ENCODE measurements around the gene NEDD4L. TPM values are rescaled to one million over a fixed set of nuclear protein-coding genes. Genes with fewer than 3 reads are reported as not detected.

Gene NEDD4L
- total RNA-seq, 1 experiment from 2014 or later = 42.9 TPM

DNA sequence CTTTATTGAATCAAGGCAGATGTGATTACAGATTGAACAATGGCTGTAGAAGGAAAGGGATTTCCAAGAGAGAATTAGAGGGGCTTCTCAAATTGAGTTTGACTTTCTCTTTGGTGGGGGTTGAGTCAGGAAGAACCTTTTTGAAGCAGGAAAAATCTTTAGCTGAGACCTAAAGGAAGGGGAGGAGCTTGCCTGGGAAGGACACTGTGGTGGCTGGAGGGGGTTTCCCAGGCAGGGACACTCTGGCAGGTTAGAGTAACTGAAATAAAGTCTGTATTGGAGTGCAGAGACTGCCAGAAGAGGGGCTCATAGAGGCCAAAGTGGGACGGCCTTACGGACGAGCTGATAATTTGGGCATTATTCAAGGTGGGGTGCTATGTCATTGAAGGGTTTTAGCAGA lies 69.3 kb downstream of the NEDD4L start:
- ATAC-seq = no peak
- Histone ChIP-seq H3K9me3 (ENCODE audit: control insufficient read depth, insufficient read depth, low read depth, low read length) (no peaks in the 10 kb centered on the region), H3K36me3 (ENCODE audit: control insufficient read depth, insufficient read depth, low read length) (no peaks in the 10 kb centered on the region), H3K27me3 (ENCODE audit: control insufficient read depth, insufficient read depth, low read length) (no peaks in the 10 kb centered on the region), H3K27ac (ENCODE audit: low read length) (no peak overlapping the region), H3K4me1 (ENCODE audit: control insufficient read depth, insufficient read depth, low read length) (peaks cover 5% of the 10 kb centered on the region; the same call in 1 of the 2 replicates), H3K4me3 (ENCODE audit: low read depth in 2 of 2, low read length in 2 of 2) (no peak overlapping the region)
- no peak for DNase-seq (ENCODE audit: low read depth, low spot score)
- intact Hi-C loops (cut with micrococcal nuclease; ENCODE audit: unreplicated experiment) = no loop called here
- ChIA-PET POLR2A (no interaction called here), CTCF (no interaction called here)
- no TSS peak for BruUV-seq (replicated peaks)
- in situ Hi-C loops (cut with HindIII; ENCODE audit: low pct_unique_long_range_greater_than_20kb, low sequenced_read_pairs) = no loop called here
- TF ChIP-seq TCF7L2 (IDR thresholded peaks at IDR 0.05; ENCODE audit: low read depth, low read length) (no peak), POLR2AphosphoS5 (IDR thresholded peaks at IDR 0.05; ENCODE audit: low read depth, low read length) (no peak), SIN3A (IDR thresholded peaks at IDR 0.05; ENCODE audit: borderline replicate concordance, insufficient read depth, low read depth, low read length) (no peak)
- TF ChIP-seq, protein P1, sequence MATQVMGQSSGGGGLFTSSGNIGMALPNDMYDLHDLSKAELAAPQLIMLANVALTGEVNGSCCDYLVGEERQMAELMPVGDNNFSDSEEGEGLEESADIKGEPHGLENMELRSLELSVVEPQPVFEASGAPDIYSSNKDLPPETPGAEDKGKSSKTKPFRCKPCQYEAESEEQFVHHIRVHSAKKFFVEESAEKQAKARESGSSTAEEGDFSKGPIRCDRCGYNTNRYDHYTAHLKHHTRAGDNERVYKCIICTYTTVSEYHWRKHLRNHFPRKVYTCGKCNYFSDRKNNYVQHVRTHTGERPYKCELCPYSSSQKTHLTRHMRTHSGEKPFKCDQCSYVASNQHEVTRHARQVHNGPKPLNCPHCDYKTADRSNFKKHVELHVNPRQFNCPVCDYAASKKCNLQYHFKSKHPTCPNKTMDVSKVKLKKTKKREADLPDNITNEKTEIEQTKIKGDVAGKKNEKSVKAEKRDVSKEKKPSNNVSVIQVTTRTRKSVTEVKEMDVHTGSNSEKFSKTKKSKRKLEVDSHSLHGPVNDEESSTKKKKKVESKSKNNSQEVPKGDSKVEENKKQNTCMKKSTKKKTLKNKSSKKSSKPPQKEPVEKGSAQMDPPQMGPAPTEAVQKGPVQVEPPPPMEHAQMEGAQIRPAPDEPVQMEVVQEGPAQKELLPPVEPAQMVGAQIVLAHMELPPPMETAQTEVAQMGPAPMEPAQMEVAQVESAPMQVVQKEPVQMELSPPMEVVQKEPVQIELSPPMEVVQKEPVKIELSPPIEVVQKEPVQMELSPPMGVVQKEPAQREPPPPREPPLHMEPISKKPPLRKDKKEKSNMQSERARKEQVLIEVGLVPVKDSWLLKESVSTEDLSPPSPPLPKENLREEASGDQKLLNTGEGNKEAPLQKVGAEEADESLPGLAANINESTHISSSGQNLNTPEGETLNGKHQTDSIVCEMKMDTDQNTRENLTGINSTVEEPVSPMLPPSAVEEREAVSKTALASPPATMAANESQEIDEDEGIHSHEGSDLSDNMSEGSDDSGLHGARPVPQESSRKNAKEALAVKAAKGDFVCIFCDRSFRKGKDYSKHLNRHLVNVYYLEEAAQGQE (IDR thresholded peaks at IDR 0.05; ENCODE audit: insufficient read depth in 1 of 2, low read depth in 2 of 2, low read length in 1 of 2) = no peak
- TF ChIP-seq, protein P2, sequence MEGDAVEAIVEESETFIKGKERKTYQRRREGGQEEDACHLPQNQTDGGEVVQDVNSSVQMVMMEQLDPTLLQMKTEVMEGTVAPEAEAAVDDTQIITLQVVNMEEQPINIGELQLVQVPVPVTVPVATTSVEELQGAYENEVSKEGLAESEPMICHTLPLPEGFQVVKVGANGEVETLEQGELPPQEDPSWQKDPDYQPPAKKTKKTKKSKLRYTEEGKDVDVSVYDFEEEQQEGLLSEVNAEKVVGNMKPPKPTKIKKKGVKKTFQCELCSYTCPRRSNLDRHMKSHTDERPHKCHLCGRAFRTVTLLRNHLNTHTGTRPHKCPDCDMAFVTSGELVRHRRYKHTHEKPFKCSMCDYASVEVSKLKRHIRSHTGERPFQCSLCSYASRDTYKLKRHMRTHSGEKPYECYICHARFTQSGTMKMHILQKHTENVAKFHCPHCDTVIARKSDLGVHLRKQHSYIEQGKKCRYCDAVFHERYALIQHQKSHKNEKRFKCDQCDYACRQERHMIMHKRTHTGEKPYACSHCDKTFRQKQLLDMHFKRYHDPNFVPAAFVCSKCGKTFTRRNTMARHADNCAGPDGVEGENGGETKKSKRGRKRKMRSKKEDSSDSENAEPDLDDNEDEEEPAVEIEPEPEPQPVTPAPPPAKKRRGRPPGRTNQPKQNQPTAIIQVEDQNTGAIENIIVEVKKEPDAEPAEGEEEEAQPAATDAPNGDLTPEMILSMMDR (IDR thresholded peaks at IDR 0.05) = no peak

DNA sequence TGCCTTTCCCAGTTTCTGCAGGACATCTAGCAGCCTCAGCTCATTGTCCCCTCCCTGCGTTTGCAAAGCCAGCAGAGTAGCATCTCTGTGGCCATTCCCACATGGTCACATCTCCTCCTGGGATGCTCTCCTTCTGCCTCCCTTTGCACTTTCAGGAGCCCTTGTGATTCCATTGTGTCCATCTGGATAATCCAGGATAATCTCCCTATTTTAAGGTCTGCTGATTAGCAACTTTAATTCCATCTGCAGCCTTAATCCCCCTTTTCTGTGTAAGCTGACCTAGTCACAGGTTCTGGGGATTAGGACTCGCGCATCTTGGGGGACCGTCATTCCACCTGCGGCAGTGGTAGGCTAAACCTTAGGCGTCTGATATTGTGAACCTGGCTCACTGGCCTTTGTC lies 70.7 kb downstream of the NEDD4L start:
- H3K4me1 ChIP-seq (ENCODE audit: control insufficient read depth, insufficient read depth, low read length) = peaks cover 5% of the 10 kb centered on the region; the same call in 1 of the 2 replicates
- intact Hi-C loops (cut with micrococcal nuclease; ENCODE audit: unreplicated experiment) = no loop called here
- no peak overlapping the region for H3K4me3 ChIP-seq (ENCODE audit: low read depth in 2 of 2, low read length in 2 of 2)
- DNase-seq (ENCODE audit: low read depth, low spot score) (no peak), ATAC-seq (no peak)
- H3K36me3 ChIP-seq (ENCODE audit: control insufficient read depth, insufficient read depth, low read length) = no peaks in the 10 kb centered on the region
- ChIA-PET POLR2A (no interaction called here), CTCF (no interaction called here)
- in situ Hi-C loops (cut with HindIII; ENCODE audit: low pct_unique_long_range_greater_than_20kb, low sequenced_read_pairs) = no loop called here
- H3K9me3 ChIP-seq (ENCODE audit: control insufficient read depth, insufficient read depth, low read depth, low read length) = no peaks in the 10 kb centered on the region
- no TSS peak for BruUV-seq (replicated peaks)
- no peaks in the 10 kb centered on the region for H3K27me3 ChIP-seq (ENCODE audit: control insufficient read depth, insufficient read depth, low read length)
- no peak overlapping the region for H3K27ac ChIP-seq (ENCODE audit: low read length)
- no peak for TF ChIP-seq TCF7L2 (IDR thresholded peaks at IDR 0.05; ENCODE audit: low read depth, low read length)
- no peak for TF ChIP-seq SIN3A (IDR thresholded peaks at IDR 0.05; ENCODE audit: borderline replicate concordance, insufficient read depth, low read depth, low read length)
- TF ChIP-seq POLR2AphosphoS5 (IDR thresholded peaks at IDR 0.05; ENCODE audit: low read depth, low read length) = no peak
- TF ChIP-seq, protein P1 (IDR thresholded peaks at IDR 0.05; ENCODE audit: insufficient read depth in 1 of 2, low read depth in 2 of 2, low read length in 1 of 2) = no peak
- TF ChIP-seq, protein P2 (IDR thresholded peaks at IDR 0.05) = no peak
